HG03196 (cell line): ENCODE data around the gene RIBC1.
"Not testable (repeated sequence)": the region's sequence is repeated elsewhere in the genome, so short reads cannot be mapped to it uniquely, and the experiment has no call there.

Experiments
- ATAC-seq: cut with Tn5 transposase; IDR thresholded peaks from one replicate; pipeline ENCODE4 v1.9.1; 2021; ENCODE audit not compliant: unreplicated experiment

Gene RIBC1

GRCh38 chrX:53435997-53436396 lies 13.3 kb downstream of the RIBC1 start:
- ATAC-seq = peak; percentile 55

- no peak for ATAC-seq
Measured at GRCh38 chrX:53437206-53437605, 14.5 kb downstream of the RIBC1 start.

GRCh38 chrX:53438174-53438831 lies 15.6 kb downstream of the RIBC1 start:
- no peak for ATAC-seq

GRCh38 chrX:53438832-53439230 lies 16.2 kb downstream of the RIBC1 start:
- ATAC-seq = no peak

- ATAC-seq = no peak
Measured at GRCh38 chrX:53440101-53440500, 17.4 kb downstream of the RIBC1 start.

- ATAC-seq = no peak
Measured at GRCh38 chrX:53440621-53441517, 18.2 kb downstream of the RIBC1 start.

- peak; percentile 80 for ATAC-seq
Measured at GRCh38 chrX:53441531-53442321, 19.1 kb downstream of the RIBC1 start.

- no peak for ATAC-seq
Measured at GRCh38 chrX:53442322-53442631, 19.6 kb downstream of the RIBC1 start.

GRCh38 chrX:53445977-53446376 lies 23.3 kb downstream of the RIBC1 start:
- ATAC-seq = no peak

GRCh38 chrX:53447441-53447840 lies 24.8 kb downstream of the RIBC1 start:
- no peak for ATAC-seq

GRCh38 chrX:53449632-53450031 lies 27.0 kb downstream of the RIBC1 start:
- no peak for ATAC-seq

GRCh38 chrX:53452812-53453211 lies 30.1 kb downstream of the RIBC1 start:
- ATAC-seq = no peak

- ATAC-seq = no peak
Measured at GRCh38 chrX:53456254-53456653, 33.6 kb downstream of the RIBC1 start.

- ATAC-seq = no peak
Measured at GRCh38 chrX:53458082-53458481, 35.4 kb downstream of the RIBC1 start.

GRCh38 chrX:53468659-53469058 lies 46.0 kb downstream of the RIBC1 start:
- ATAC-seq = not testable (repeated sequence)

GRCh38 chrX:53471346-53471745 lies 48.7 kb downstream of the RIBC1 start:
- ATAC-seq = no peak

GRCh38 chrX:53474707-53475106 lies 52.0 kb downstream of the RIBC1 start:
- no peak for ATAC-seq

- no peak for ATAC-seq
Measured at GRCh38 chrX:53476371-53476770, 53.7 kb downstream of the RIBC1 start.

GRCh38 chrX:53479301-53479700 lies 56.6 kb downstream of the RIBC1 start:
- no peak for ATAC-seq
